Hepatic stellate cell (primary cell): Measurements from ENCODE around the gene PSMD3.

Experiments used
- DNase-seq: peaks from one replicate; pipeline ENCODE4 v3.0.0; 2011; ENCODE audit warnings: low spot score

PSMD3 gene

GRCh38 chr17:39960524-39961041, 20.0 kb upstream of the PSMD3 start:
- DNase-seq: no peak

DNA sequence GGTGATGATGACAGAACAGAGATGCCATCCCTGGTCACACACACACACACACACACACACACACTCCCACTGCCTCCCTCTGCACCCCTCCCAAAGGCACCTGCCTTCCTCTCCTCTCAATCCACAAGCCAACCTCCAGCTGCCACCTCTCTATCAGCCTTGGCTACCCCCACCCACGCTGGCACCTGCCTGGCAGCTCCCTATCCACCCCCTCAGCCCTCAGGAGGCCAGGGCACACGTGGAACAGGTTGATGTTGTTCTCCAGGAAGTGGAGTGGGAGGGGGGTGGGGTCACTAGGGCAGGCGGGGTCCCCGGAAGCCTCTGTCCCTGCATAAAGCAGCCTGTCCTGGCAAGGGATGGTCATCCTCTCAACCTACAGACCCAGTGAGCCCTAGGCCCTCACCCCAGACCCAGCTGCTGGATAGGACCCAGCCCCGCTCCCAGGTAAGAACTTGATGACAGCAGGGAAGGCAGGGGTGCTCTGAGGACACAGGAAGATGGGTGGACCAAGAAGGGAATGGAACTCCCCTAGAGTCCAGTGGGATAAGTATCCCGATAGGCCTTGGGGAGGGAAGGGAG, 17.9 kb upstream of the PSMD3 start, which contains the start of gene GSDMA:
Gene GSDMA (plus strand): TSS at position 363 of the 579 bp plus-strand sequence. CDS start 2,684 bp downstream, outside the sequence.
- no peak for DNase-seq

DNA sequence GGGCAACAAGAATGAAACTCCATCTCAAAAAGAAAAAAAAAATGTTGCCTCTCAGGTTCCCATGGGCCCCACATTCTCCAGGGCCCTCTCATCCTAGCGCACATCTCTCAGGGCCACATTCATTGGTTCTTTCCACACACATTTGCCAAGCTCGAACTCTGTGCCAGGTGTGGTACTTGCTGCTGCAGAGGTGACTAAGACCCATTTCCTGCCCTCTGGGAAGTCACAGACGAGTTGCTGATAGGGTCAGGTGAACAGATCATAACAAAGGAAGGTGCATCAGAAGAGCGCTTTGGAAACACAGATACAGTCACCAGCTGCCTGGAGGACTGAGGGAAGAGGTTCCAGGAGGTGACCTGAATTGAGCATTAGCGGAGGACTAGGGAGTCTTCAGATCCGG, 16.8 kb upstream of the PSMD3 start:
- no peak for DNase-seq

GRCh38 chr17:39965017-39965699, 15.4 kb upstream of the PSMD3 start:
- DNase-seq: no peak

GRCh38 chr17:39966771-39967170, 13.8 kb upstream of the PSMD3 start:
- no peak for DNase-seq

GRCh38 chr17:39968761-39969160, 11.8 kb upstream of the PSMD3 start:
- no peak for DNase-seq

- DNase-seq: no peak
These were observed 11.2 kb upstream of the PSMD3 start for GRCh38 chr17:39969375-39969774.

DNA sequence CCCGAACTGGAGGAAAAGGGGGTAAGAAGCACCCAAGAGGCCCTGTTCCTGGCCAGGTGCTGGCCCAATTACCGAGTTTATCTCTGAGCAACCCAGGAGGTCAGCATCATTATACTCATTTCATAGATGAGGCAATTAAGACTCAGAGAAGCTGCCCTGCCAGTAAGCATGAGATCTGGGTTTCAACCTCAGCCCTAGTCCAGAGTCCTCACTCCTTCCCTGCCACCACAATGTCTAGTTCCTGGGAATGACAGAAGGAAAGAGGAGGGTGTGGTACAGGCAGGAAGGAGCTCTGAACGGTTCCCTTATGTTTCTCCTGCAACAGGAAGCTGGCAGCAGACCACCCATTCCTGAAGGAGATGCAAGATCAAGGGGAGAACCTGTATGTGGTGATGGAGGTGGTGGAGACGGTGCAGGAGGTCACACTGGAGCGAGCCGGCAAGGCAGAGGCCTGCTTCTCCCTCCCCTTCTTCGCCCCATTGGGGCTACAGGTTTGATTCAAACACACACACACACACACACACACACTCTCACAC, 10.4 kb upstream of the PSMD3 start:
- DNase-seq: no peak

DNA sequence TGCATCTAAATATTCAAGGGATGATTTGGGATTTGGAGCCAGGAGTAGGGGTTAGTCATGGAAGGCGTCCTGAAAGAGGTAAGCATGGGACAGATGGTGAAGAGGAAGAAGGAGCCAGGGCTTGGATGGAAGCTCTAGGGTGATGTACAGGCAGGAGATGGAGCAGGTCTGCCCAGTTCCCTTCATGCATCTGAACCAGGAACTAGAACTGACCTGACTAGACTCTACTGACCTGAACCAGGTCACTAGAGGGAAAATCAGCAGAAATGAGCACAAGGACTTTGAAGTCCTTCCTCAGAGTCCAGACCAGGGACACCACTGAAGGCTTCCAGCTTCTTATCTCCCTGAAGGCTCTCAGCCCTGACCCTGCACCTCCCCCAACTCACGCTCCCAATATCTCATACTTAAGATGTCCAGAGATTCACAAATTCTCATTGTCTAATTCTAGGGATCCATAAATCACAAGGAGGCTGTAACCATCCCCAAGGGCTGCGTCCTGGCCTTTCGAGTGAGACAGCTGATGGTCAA, 9.5 kb upstream of the PSMD3 start:
- no peak for DNase-seq

DNA sequence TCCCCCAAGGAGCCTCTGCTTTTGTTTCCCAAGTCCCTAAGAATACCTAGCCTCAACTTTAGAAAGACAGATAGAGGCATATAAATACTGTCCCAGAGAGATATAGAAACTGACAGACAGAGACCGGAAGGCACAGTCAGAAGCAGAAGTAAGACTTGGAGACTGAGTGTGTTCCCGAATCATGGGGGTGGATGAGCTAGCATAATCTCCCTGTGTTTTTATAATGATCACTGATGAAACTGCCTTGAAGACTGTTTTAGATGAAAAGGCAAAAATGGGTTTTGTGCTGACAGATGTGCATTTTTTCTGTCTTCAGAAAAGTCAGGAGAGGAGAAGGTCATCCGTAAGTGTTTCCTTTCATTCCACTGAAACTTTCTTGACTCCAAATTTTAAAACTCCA, 8.3 kb upstream of the PSMD3 start:
- no peak for DNase-seq

- DNase-seq: no peak
These were observed 7.1 kb upstream of the PSMD3 start for GRCh38 chr17:39973496-39973895.

GRCh38 chr17:39974433-39974832, 6.2 kb upstream of the PSMD3 start:
- DNase-seq: no peak

DNA sequence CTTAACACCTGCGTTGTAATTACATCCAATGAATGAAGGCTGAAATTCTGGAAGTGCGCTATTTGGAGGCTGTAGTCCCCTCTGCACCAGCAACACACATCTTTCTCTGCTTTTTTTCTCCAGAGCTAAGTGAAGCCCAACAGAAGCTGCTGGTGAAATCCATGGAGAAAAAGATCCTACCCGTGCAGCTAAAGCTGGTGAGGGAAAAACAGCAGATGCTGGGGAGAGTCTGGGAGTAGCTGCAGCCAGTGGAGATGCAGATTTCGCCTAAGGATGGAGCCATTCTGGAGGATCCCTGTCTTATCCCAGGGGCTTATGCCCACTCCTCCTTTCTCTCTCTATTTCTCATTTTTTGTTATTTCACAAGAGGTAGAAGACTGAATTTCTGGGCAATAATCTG, 4.8 kb upstream of the PSMD3 start:
- no peak for DNase-seq

GRCh38 chr17:39979016-39979670, 1.5 kb upstream of the PSMD3 start:
- DNase-seq: peak; percentile 65

DNA sequence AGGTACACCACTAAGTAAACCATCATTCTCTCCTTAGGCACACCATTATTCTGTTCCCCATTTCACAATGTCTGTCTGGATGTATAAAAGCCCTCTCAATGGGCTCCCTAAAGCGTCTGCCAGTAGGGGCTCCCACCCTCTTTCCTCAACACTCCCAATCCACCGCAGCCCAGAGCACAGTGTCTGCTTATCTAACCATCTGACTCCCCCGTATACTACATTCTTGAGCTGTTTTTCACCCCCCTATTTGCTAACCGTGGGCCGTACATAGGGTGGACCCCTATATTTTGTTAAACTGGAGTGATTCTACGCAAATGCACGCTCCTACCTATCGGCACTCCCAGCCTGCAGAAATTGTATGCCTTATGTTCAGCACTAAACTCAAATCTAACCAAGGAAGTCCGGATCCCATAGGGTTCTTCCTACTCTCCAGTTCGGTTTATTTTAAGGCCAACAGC, 685 bp upstream of the PSMD3 start:
- peak; percentile 17 for DNase-seq

DNA sequence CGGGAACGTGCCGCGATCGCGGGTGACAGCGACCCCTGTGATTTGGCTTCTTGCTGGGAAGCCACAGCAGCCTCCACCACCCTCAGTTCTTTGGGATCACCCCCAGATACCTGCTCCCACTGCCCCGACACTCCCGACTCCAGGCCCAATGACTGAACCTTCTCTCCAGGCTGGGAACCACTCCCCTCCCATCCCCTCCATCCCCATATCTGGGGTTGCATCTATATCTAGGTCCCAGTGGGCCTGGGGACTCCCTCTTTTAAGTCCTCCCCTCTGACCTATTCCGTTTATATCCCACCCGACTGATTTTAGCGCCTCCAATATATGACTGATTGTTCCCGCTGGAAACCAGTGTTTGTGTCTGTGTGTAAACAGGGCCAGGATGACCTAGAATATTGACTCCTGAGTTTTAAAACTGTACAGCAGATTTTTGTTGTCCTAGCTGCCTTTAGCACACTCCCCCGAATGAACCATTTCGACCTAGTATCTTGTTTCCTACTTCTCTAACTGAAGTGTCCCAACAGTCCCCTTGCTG, 667 bp downstream of the PSMD3 start:
- DNase-seq: no peak

DNA sequence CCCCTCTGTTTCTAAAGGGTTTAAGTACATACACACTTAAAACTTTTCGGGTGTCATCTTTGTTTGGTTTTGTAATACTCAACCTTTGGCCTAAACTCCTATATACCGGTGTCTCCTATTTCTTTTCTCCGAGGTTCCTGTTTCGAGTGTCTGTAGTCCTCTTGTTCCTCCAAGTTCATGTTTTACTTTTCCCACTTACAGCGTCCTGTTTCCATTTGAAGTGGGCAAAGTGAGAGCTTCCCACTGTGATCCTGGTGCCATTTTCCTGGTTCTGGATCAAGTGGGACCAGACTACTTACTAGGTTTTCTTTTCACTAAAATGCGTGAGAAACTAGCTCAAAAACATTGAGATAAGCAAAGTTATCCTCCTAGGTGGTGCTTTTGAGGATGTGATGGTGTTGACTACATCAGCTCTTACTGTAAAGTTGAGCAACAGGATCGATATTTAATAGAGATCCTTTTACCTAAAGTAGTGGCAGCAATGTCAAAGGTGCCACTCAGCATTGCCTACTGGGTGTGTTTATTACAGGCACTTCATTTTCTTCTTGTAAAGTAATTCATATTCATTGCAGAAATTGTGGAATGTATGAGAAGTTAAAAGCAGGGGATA, 1.3 kb downstream of the PSMD3 start:
- no peak for DNase-seq

DNA sequence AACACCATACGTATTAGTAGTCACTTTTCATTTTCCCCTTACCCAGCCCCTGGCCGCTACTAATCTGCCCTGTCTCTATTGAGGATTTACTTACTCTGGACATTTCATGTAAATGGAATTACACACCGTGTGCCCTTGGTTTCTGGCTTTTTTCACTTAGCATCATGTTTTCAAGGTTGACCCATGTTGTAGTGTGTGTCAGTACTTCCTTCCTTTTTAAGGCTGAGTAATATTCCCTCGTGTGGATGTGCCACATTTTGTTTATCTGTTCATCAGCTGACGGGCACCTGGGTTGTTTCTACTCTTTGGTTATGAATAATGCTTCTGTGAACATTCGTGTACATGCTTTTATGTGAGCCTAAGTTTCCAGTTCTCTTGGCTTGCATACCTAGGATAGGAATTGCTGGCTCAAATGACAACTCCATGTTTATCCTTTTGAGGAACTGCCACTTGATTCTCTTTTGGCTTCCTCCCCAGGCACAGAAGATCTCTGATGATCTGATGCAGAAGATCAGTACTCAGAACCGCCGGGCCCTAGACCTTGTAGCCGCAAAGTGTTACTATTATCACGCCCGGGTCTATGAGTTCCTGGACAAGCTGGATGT, 7.7 kb downstream of the PSMD3 start:
- no peak for DNase-seq

GRCh38 chr17:39994448-39994847, 13.8 kb downstream of the PSMD3 start:
- DNase-seq: no peak

DNA sequence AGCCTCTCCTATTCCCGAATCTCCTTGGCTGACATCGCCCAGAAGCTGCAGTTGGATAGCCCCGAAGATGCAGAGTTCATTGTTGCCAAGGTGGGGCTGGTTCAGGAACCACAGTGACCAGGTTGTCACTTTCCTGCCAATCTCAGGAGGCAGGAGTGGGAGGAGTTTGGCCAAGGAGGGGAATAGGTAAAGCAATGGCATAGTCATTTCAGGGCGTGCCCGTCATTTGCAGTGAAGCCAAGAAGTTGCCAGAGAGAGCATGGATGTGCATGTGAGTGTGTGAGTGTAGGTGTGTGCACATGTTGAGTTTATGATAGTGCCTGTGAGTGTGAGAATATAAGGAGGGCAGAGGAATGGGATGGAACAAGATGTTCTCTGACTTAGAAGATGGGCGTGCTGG, 14.8 kb downstream of the PSMD3 start:
- no peak for DNase-seq

DNA sequence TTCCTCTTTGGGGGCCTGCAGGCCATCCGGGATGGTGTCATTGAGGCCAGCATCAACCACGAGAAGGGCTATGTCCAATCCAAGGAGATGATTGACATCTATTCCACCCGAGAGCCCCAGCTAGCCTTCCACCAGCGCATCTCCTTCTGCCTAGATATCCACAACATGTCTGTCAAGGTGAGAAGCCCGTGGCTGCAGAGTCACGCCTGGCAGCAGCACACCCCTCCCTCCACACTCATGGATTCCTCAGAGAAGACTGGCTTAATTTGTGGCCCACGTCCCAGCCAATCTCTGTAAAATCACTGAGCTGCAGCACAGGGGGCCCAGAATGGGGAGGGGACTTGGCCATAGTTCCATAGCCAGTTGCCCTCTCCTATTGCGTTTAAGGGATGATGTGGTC, 15.6 kb downstream of the PSMD3 start:
- DNase-seq: no peak

DNA sequence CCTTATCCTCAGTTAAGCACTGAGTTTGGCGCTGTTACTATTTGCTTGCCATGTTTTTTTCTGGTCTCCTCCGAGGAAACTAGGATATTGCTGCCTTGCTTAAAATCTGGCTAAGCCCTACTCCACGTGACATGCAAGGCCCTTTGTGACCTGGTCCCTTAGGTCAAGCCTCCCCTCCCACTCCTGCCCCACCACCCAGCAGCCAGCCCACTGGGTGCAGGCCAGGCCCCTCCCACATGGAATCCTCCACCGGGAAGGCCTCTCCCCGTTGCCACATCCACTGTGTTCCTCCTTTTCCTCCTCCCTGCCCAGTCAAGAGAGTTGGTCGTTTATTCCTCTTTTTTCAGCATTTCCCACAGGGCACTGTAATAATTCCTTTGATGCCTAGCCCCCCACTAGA, 16.2 kb downstream of the PSMD3 start:
- no peak for DNase-seq
